Stimulated activated CD8-positive, alpha-beta memory T cell treated with anti-CD3 and anti-CD28 coated beads, Interleukin-4, amount 100 ng/mL, for 24 hours (primary cell): Measurements from ENCODE around the gene TRPM2.
"Not testable (repeated sequence)": the region's sequence is repeated elsewhere in the genome, so short reads cannot be mapped to it uniquely, and the experiment has no call there.

ENCODE experiments used
- DNase-seq: peaks from one replicate; pipeline ENCODE4 v3.0.0-alpha.2; 2020; ENCODE audit warnings: low read depth

Gene TRPM2

GRCh38 chr21:44397431-44398031 is 44.1 kb downstream of the TRPM2 start:
- DNase-seq, result no peak

GRCh38 chr21:44398499-44398898 is 45.1 kb downstream of the TRPM2 start:
- no peak for DNase-seq

DNA sequence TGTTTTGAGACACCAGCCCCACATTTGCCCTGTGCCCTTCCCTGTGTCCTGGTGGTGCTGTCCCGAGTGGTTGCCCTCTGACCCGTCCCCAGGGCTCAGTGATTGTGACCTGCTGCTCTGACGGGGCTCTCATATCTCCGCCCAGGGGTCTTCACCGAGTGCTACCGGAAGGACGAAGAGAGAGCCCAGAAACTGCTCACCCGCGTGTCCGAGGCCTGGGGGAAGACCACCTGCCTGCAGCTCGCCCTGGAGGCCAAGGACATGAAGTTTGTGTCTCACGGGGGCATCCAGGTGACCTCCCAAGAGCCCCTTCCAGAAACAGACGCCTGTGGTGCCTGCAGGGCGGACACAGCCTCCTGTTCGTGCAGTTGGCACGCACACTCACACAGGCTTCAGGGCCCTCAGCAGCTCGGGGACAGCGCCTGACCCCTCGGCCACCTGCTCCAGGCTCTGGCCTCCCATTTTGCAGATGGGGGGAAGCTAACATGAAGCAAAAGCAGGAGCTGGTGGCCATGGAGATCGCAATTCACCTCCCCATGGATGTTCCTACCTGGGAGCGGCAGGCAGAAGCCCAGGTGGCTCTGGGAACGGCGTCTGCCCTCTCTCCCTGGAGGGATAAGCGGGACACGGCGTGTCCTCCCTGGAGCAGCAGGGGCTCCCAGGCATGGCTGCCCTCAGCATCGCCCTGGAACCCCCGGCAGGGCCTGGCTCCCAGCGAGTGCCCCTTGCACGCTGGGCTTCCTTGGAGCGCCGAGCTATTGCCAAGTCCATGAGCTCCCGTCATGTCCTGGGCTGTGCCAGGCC is 45.9 kb downstream of the TRPM2 start:
- DNase-seq, result no peak

DNA sequence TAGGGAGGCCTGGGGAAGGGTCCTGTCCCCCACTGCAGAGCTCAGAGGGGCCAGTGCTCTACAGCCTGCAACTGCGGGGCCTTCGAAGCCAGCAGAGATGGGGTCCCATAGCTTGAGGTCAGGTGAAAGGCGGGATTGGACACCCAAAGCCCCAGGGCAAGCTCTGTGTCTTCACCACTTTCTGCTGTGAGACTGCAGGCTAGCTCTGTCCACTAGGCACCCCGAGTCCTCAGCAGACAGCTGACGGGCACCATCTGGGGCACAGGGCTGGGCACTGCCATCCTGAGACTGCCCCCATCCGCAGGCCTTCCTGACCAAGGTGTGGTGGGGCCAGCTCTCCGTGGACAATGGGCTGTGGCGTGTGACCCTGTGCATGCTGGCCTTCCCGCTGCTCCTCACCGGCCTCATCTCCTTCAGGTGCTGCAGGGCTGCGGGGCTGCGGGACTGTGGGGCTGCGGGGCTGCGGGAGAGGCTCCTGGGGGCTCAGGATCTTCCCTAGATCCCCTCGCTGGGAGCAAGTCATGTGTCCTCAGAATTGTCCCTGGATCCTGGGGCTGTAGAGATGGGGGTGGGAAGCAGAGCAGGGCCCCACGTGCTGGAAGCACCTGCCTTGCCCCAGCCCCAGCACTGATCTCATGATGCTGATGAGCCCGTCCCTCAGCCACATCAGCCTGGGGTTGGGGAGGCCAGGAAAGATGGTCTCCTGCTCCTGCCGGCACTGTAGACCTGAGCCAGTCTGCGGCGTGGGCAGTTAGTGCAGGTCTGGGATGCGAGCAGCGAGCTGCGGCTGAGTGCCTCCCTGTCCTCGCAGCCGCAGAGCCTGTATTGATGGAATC is 46.8 kb downstream of the TRPM2 start:
- no peak for DNase-seq

DNA sequence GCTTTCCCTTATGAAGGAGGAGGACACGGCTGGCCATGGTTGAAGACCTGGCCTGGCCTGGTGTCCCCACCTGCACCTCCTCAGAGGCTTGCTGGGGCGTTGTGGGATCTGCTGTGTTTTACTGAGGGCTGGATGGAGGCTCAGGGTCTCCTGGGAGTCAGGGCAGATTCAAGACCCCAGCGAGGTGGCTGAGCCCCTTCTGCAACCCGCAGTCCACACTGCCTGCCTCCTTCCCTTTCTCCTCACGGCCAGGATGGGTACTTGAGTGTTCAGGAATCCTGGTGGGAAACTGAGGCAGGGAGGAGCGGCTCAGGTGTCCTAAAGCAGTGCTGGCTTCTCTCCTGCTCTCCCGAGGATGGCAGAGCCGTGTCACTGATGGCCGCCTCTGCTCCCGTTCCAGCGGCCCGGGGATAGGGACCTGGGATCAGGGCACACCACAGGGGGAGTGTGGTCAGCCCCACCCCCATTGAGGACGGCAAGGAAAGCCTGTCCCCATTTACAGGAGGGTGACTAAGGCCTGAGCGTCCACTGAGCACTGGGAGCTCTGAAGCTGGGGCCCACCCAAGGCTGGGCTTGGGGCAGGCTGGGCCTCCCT is 47.5 kb downstream of the TRPM2 start:
- no peak for DNase-seq

DNA sequence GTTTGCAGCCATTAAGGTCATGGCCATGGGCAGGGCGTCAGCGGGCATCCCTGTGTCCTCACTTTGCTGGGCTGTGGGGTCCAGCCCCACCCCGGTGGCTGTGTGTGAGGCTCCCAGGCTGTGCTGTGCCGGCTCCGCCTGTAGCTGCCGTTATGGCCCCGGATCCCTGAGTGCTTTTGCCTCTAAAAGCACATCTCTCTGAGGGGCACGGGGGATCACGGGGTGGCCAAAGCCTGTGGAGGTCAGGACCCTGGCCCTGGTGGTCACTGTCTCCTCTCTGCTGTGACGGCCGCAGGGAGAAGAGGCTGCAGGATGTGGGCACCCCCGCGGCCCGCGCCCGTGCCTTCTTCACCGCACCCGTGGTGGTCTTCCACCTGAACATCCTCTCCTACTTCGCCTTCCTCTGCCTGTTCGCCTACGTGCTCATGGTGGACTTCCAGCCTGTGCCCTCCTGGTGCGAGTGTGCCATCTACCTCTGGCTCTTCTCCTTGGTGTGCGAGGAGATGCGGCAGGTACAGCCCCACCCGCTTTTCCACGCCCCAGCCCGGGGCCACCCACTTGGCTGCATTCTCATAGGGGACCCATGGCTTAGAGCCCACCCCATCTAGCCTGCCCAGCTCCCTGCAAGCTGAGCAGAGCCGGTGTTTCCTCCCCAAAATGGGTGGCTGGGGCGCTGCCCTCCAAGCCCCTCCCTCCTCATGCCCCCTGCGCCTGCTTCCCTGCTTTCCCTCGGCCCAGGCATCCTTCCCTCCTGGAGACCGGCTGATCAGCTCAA is 48.2 kb downstream of the TRPM2 start:
- no peak for DNase-seq

- no peak for DNase-seq
These were observed 49.1 kb downstream of the TRPM2 start for GRCh38 chr21:44402323-44403105.

GRCh38 chr21:44403106-44404020 is 49.9 kb downstream of the TRPM2 start:
- no peak for DNase-seq

DNA sequence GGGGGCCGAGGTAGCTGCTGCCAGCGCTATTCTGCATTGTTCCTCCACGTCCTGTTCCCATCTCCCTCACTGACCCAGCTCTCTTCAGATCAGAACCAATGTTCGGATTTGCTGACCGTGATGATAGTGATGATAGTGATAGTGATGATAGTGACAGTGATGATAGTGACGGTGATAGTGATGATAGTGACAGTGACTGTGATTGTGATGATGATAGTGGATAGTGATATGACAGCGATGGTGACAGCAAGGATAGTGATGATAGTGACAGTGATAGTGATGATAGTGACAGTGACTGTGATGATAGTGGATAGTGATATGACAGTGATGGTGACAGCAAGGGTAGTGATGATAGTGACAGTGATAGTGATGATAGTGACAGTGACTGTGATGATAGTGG is 51.1 kb downstream of the TRPM2 start:
- DNase-seq, result not testable (repeated sequence)

DNA sequence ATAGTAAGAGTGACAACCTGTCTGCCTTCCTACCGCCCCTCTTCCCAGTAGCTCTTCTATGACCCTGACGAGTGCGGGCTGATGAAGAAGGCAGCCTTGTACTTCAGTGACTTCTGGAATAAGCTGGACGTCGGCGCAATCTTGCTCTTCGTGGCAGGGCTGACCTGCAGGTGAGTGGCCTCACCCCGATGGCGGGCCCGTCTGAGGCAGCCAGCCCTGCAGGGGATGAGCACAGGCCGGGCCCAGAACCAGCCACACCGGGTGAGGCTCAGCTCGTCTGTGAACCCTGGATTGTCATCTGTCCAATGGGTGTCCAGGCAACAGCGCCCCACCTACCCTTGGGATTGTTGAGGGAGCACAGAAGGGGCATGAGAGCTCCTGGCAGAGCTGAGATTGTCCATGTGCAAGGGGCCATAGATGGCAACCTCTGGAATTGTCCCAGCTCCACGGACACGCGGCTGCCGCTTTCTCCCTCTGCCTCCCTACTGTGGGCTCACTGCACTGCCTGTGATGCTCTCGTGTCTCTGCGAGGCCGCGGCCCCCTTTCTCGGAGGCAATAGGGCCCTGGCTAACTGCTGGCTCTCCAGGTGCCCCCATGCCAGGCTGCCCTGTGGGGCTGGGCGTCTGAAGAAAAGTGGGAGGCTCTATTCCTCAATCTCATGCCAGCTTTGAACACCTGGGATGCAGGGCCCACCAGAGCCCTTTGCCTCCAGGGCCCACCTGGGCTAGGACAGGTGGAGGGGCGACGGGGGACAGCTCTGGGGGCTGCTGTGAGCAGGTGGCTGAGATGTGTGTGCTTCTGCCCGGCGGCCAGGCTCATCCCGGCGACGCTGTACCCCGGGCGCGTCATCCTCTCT is 51.9 kb downstream of the TRPM2 start:
- DNase-seq, result no peak

DNA sequence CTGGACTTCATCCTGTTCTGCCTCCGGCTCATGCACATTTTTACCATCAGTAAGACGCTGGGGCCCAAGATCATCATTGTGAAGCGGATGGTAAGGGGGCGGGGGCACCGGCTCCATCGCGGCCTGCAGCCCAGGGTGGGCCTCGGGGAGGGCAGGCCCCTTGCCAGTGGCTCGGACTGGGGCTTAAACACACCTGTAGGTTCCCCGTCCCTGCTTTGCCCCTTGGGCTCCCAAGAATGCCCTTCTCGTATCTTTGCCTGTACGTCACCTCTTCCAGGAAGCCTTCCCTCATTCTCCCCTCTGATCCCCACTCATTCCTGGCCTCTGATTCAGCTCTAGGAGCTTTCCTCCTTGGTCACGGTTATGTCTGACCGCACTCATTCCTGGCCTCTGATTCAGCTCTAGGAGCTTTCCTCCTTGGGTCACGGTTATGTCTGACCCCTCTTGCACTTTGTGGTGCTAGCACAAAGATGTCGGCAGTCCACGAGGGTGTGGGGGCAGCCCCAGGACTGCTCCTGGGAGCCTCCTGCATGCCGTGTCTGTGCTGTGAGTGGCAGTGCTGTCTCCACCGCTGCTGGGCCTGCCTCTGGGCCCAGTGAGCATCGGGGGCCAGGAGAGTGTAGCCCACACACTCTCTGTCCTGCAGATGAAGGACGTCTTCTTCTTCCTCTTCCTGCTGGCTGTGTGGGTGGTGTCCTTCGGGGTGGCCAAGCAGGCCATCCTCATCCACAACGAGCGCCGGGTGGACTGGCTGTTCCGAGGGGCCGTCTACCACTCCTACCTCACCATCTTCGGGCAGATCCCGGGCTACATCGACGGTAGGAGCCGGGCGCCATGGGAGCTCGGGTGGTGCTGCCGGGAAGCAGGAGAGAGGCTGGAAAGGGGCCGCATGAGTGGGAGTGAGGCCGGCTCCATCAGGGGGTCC is 52.8 kb downstream of the TRPM2 start:
- DNase-seq, result no peak

- no peak for DNase-seq
These were observed 53.5 kb downstream of the TRPM2 start for GRCh38 chr21:44406953-44407352.

- DNase-seq, result peak; percentile 13
These were observed 54.1 kb downstream of the TRPM2 start for GRCh38 chr21:44407493-44407892.

DNA sequence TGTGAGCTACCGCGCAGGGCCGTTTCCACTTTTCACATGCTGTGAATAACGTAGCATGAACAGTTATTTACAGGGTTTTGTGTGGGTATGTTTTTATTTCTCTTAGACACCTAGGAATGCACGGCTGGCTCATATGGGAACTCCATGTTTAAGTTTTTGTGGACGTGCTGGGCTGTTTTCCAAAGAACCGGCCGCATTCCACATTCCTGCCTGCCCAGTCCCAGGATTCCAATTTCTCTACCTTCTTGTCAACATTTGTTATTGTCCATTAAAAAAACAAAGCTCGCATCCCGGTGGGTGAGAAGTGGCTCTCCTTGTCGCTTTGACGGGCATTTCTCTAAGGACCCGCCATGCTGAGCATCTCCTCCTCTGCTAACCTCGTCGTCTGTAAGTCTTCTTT is 54.8 kb downstream of the TRPM2 start:
- no peak for DNase-seq

DNA sequence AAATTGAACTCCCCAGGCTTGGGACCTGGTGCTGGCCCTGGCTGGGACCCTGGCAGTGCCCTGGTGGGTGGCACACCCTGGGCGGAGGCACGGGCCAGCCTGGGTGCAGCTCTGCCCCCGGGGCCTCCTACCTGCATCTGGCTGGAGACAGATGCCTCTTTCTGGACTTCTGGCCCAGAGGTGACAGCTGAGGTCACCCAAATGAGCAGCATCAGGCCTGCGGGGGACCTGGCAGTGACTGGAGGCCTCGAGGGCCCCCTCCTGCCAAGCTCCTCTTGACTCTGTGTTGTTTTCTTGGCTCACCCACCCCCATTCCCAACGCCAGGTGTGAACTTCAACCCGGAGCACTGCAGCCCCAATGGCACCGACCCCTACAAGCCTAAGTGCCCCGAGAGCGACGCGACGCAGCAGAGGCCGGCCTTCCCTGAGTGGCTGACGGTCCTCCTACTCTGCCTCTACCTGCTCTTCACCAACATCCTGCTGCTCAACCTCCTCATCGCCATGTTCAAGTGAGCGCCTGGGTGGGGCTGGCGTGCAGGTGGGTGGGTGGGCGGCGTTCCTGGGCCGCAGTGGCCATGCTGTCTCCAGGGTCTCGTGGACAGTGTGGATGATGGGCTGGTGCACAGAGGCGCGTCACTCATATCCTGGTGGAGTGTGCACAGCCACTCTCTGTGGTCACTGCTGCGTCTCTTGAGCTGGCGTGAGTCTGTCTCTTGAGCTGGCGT is 60.3 kb downstream of the TRPM2 start:
- DNase-seq, result no peak

GRCh38 chr21:44414291-44415072 is 61.1 kb downstream of the TRPM2 start:
- DNase-seq, result no peak
